Cardiac septum (tissue), 1 donor: ENCODE measurements around the gene CXCL13. TPM values are rescaled to one million over a fixed set of nuclear protein-coding genes. Genes with fewer than 3 reads are reported as not detected.
"Not testable (repeated sequence)": the region's sequence is repeated elsewhere in the genome, so short reads cannot be mapped to it uniquely, and the experiment has no call there.

Source experiments
- DNase-seq: peaks from one replicate; pipeline ENCODE4 v3.0.0-alpha.2; 2020; ENCODE audit warnings: low spot score
- intact Hi-C: fragments of 100-400 bp; cut with DNase I; formaldehyde crosslinking; loops from one replicate; pipeline ENCODE4 v1.14.0; 2022
- total RNA-seq: library from RNA; stranded (reverse); fragmentation: NEBNext Ultra II Directional; extraction: Animal tissue kit (Norgen Biotek cat#: 25700); gene quantifications from one replicate; pipeline ENCODE4 v1.2.1, GENCODE V29; 2021
- donor health status: DM: no; HTN: no; CAD: no.

The CXCL13 gene
- total RNA-seq, 1 donor from 2014 or later, result not detected

DNA sequence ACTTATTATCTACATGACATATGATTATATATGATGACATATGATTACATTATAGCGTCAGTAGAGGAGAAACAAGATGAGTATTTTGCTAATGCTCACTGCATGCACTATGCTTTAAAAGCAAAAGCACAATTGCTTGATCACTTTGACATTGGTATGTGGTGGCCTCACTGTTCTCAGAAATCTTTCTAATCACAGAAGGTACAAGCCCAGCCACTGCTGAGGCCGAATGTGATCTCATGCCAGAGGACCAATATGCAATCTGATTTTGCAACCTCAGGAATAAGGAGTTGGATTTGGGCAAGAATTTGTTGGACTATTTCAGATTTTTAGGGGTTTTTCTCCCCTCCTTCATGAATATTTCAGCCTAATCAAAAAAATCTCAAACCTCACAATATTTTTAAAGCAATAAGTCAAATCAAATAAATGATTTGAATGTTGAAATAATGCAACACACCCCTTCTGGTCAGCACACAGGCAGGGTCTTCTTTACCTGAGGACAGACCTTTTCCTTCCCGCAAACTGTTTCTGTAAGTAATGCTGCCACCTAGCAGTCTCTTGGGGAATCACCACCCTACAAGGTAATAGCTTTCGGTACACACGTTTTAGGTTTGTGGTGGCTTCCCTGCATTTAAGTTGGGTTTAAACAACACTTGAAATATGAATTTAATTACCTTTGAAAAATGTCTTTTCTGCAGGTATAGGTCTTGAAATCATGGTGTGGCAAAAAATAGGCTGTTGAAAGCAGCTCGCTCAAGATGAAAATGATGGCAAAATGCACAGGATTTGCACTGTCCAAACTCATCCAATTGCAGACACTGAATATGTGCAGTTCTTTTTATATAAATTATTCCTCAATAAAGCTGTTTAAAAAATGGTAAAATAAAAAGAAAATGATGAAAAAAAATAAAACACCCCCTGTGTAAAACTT lies 4.8 kb upstream of the CXCL13 start:
- intact Hi-C loops, result no loop called here

GRCh38 chr4:77601614-77602187 lies 3.9 kb upstream of the CXCL13 start:
- intact Hi-C loops, result no loop called here
- no peak for DNase-seq

More for the DNA sequence above, 4.8 kb upstream of the CXCL13 start:
- no peak for DNase-seq

- intact Hi-C loops, result no loop called here
- DNase-seq, result no peak
Observed at GRCh38 chr4:77613267-77613666, 7.6 kb downstream of the CXCL13 start.

- no peak for DNase-seq
- intact Hi-C loops, result loop anchor here (5.0 kb wide), 1 partner anchor 228 kb away; no protein-coding TSS in a partner anchor
Observed at GRCh38 chr4:77615153-77615552, 9.5 kb downstream of the CXCL13 start.

DNA sequence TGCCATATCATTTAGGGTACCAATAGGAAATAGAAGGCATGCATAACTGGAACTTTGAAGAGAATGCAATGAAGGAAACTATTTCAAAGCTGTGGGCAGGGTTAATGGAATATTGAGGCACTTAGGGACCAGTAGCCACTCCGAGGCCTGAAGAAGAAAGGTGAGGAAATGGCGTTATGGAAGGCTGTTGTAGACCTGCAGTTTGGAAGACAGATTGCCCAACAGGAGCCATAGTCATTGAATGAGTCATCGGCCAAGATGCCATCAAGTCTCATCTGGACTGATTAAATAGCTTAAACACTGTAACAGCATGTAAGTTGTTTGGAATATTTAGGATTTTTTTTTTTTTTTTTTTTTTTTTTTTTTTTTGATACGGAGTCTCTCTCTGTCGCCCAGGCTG lies 11.6 kb downstream of the CXCL13 start:
- DNase-seq, result no peak
- intact Hi-C loops, result loop anchor here (5.0 kb wide), 1 partner anchor 230 kb away; no protein-coding TSS in a partner anchor

- intact Hi-C loops, result loop anchor here (5.0 kb wide), 1 partner anchor 231 kb away; no protein-coding TSS in a partner anchor
- no peak for DNase-seq
Observed at GRCh38 chr4:77618383-77619241, 13.0 kb downstream of the CXCL13 start.

DNA sequence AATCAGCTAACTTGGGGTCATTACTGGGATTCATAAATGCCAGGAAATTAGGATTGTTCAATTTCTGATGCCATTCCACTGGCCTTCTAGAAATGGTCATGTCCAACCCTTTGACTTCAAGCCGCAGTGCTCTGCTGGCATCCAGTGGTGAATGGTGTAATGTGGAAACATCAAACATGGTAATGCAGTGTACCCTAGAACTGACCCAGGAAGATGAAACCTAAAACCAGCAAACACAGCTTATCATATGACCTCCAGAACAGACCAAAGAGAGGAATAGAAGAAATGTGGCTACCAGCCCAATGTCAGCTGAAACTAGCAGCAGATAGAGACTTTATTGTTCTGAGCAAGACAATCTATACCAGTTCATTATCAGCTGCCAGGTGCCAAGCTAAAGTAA lies 13.8 kb downstream of the CXCL13 start:
- intact Hi-C loops, result loop anchor here (5.0 kb wide), 1 partner anchor 232 kb away; no protein-coding TSS in a partner anchor
- no peak for DNase-seq

GRCh38 chr4:77621254-77621653 lies 15.6 kb downstream of the CXCL13 start:
- DNase-seq, result no peak
- intact Hi-C loops, result no loop called here

DNA sequence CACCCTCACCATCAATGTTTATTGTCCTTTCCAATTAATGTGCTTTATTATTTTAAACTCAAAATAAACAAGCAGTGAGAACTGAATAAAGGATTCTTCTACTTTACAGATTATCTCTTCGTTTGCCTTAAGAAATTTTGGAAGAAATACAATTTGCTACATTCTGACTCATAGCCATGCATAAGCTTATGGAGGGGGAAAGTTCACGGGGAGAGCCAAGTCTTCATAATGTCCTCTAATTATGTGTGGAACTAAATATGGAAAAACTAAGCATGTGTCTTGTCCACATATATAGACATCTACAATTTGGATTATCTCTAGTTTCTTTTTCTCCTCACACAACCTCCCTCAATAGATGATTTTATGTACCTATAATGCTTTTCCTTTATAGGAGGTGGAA lies 17.5 kb downstream of the CXCL13 start:
- DNase-seq, result no peak
- intact Hi-C loops, result no loop called here

GRCh38 chr4:77624213-77624612 lies 18.6 kb downstream of the CXCL13 start:
- no peak for DNase-seq
- intact Hi-C loops, result no loop called here

- DNase-seq, result no peak
- intact Hi-C loops, result no loop called here
Observed at GRCh38 chr4:77625485-77625884, 19.9 kb downstream of the CXCL13 start.

GRCh38 chr4:77629885-77630284 lies 24.3 kb downstream of the CXCL13 start:
- DNase-seq, result no peak
- intact Hi-C loops, result no loop called here

DNA sequence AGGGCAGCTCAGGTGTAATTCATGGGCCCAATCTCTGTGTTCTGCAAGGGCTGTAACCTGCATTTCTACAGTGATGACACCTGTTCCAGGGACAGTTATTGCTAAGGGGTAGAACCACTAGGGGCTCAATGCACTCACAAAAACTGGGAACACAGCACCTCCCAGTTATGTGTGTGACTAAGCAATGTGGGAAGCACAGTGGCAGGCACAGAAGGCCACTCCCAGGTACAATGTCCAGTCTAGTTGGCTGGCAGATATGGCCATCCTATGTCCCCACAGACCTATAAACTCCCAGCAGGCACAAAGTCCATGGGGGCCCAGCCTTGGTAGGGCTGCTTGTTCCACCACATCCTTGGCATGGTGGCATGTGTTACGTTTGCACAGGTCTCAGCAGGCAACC lies 25.7 kb downstream of the CXCL13 start:
- intact Hi-C loops, result no loop called here
- DNase-seq, result no peak

DNA sequence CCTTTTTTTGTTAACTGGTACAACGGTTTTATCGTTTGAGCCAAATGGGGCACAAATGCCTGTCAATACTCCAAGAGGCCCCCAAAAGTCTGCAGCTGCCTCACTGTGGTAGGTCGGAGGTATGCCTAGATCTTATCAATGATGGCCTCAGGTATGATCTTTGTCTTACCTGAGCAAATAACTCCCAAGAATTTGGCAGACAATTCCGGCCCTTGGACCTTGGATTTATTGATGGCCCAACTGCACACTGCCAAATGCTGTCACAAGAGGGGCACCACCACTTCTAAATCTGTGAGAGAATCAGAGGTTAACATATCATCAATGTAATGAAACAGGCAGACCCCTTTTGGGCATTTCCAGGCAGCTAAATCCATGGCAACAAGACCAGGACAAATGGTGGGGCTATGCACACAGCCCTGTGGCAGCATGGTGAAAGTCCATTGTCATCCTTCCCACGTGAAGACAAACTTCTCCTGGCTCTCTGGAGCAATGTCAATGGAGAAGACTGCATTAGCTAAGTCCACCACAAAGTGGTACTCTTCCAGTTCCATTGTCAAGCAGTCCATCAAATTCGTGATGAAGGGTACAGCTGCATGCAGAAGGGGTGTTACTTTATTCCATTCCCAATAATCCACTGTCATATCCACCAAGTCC lies 28.6 kb downstream of the CXCL13 start:
- DNase-seq, result no peak
- intact Hi-C loops, result no loop called here

DNA sequence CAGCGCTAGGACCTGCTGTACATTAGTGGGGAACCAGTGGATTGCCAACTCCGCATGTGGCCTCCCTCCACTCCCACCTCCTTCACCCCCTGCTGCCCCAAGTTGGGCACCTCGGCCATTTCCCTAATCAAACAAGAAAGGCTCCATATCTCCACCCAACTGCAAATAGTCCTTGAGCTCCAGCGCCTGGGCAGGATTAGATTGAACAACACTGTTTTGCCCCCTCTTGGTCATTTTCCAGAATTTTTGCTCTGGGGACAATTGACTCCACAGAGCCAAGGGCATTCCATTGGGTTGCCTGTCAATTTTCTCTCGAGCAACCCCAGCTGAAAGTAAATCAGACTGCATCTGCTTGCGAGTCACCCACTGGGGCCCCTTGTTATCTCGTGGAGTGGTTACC lies 29.6 kb downstream of the CXCL13 start:
- no peak for DNase-seq
- intact Hi-C loops, result no loop called here

- intact Hi-C loops, result no loop called here
- no peak for DNase-seq
Observed at GRCh38 chr4:77635876-77636275, 30.3 kb downstream of the CXCL13 start.

DNA sequence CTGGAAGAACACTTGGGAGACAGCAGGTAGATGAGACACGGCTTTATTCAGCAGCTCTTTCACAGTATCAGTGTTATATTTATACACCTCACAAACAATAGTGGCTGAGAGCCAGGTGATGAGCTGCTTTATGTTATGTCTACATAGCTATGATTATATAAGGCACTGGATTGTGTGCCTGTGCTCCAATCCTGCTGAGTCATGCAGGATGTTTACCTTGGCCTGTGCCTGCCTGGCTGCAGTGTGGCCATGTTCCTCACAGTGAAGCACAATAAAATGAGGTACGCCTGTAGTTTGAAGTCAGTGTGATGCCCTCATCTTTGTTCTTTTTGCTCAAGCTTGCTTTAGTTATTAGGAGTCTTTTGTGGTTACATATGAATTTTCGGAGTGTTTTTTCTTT lies 31.3 kb downstream of the CXCL13 start:
- intact Hi-C loops, result no loop called here
- no peak for DNase-seq

DNA sequence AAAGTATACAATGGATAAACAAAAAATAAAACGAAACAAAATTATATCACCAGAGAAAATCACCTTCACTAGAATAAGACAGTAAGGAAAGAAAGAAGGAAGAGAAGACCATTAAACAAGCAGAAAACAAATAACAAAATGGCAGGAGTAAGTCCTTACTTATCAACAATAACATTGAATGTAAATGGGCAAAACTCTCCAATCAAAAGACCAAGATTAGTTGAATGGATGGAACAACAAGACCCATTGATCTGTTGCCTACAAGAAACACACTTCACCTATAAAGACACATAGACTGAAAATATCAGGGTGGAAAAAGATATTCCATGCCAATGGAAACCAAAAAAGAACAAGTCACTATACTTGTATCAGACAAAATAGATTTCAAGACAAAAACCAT lies 38.4 kb downstream of the CXCL13 start:
- DNase-seq, intact Hi-C loops: not testable (repeated sequence)

GRCh38 chr4:77650787-77651186 lies 45.2 kb downstream of the CXCL13 start:
- intact Hi-C loops, result no loop called here
- no peak for DNase-seq
